CD4-positive, alpha-beta T cell treated with Interleukin-21 for 1 hour (primary cell): ENCODE results near the gene LYPD4.
"Not testable (repeated sequence)": the region's sequence is repeated elsewhere in the genome, so short reads cannot be mapped to it uniquely, and the experiment has no call there.

Experiments
- DNase-seq: peaks from one replicate; pipeline ENCODE4 v3.0.0-alpha.2; 2020

The LYPD4 gene

GRCh38 chr19:41844601-41845000 is at the start of gene LYPD4:
LYPD4 (minus strand) TSS chr19:41844683; CDS start chr19:41839285, 5,398 bp downstream.
- DNase-seq: no peak

GRCh38 chr19:41893899-41894298 is 49.4 kb upstream of the LYPD4 start:
- no peak for DNase-seq

- DNase-seq: no peak
Observed at GRCh38 chr19:41892173-41892902, 47.9 kb upstream of the LYPD4 start.

- DNase-seq: no peak
Observed at GRCh38 chr19:41890936-41891335, 46.5 kb upstream of the LYPD4 start.

- DNase-seq: no peak
Observed at GRCh38 chr19:41889896-41890295, 45.4 kb upstream of the LYPD4 start.

- DNase-seq: no peak
Observed at GRCh38 chr19:41888926-41889325, 44.4 kb upstream of the LYPD4 start.

GRCh38 chr19:41887711-41888382 is 43.4 kb upstream of the LYPD4 start:
- peak; percentile 82 for DNase-seq

- peak; percentile 80 for DNase-seq
Observed at GRCh38 chr19:41886761-41887710, 42.6 kb upstream of the LYPD4 start.

- peak; percentile 92 for DNase-seq
Observed at GRCh38 chr19:41883821-41884733, 39.6 kb upstream of the LYPD4 start.

- DNase-seq: no peak
Observed at GRCh38 chr19:41883463-41883820, 39.0 kb upstream of the LYPD4 start.

- DNase-seq: peak; percentile 61
Observed at GRCh38 chr19:41882568-41883462, 38.3 kb upstream of the LYPD4 start, which contains the start of gene ARHGEF1. ARHGEF1 (plus strand) TSS chr19:41883184; CDS start chr19:41888083, 4,899 bp downstream.

GRCh38 chr19:41880329-41880708 is 35.8 kb upstream of the LYPD4 start:
- DNase-seq: no peak

GRCh38 chr19:41879670-41880328 is 35.3 kb upstream of the LYPD4 start:
- no peak for DNase-seq

- DNase-seq: no peak
Observed at GRCh38 chr19:41879080-41879479, 34.6 kb upstream of the LYPD4 start.

- no peak for DNase-seq
Observed at GRCh38 chr19:41877916-41878905, 33.7 kb upstream of the LYPD4 start.

GRCh38 chr19:41876847-41877832 is 32.7 kb upstream of the LYPD4 start, which contains the start of gene CD79A:
CD79A (plus strand) TSS chr19:41877279; CDS start chr19:41877305, 26 bp downstream.
- DNase-seq: no peak

- DNase-seq: not testable (repeated sequence)
Observed at GRCh38 chr19:41875973-41876372, 31.5 kb upstream of the LYPD4 start.
